ENCODE measurements around the gene CPLANE1. TPM values are rescaled to one million over a fixed set of nuclear protein-coding genes. Genes with fewer than 3 reads are reported as not detected.

The CPLANE1 gene
- total RNA-seq, 1 experiment from 2014 or later = 3.5 TPM

GRCh38 chr5:37248421-37248969 lies 681 bp downstream of the CPLANE1 start:
- no peak for ATAC-seq
- intact Hi-C loops (cut with micrococcal nuclease) = no loop called here

More at GRCh38 chr5:37248421-37248969, 681 bp downstream of the CPLANE1 start:
- no peaks in the 10 kb centered on the region for H3K79me2 ChIP-seq (ENCODE audit: insufficient read depth, low read length)
- no peaks in the 10 kb centered on the region for H3K27me3 ChIP-seq (ENCODE audit: insufficient read depth, low read length)
- CTCF ChIA-PET = no interaction called here
- peak overlapping the region; percentile 73 to 76 for H3K4me3 ChIP-seq (replicated peaks in 1 of 2; ENCODE audit: low read depth in 1 of 2, low read length in 2 of 2)
- H3K4me1 ChIP-seq (ENCODE audit: control insufficient read depth in 1 of 2, insufficient read depth in 2 of 2, low read length in 2 of 2) = peaks cover 4 to 13% of the 10 kb centered on the region in 2 experiments; a peak in 2 of 4 replicates
- POLR2A ChIA-PET = interaction anchor here (1.2 kb wide), 1 partner anchor 177 kb away, joined by 3 read pairs; no protein-coding TSS in a partner anchor
- H3K9me3 ChIP-seq (ENCODE audit: control insufficient read depth in 1 of 2, insufficient read depth in 1 of 2, low read depth in 1 of 2, low read length in 2 of 2) = no peaks in the 10 kb centered on the region
- H3K27ac ChIP-seq (ENCODE audit: low read depth, low read length) = peak overlapping the region; percentile 86
- peak overlapping the region; percentile 76 for H3K4me2 ChIP-seq (ENCODE audit: low read length)
- no peaks in the 10 kb centered on the region for H3K36me3 ChIP-seq (ENCODE audit: control insufficient read depth in 1 of 2, insufficient read depth in 2 of 2, low read length in 2 of 2)
- no peak overlapping the region for H2AFZ ChIP-seq (ENCODE audit: low read depth, low read length, poor library complexity, severe bottlenecking)
- H4K20me1 ChIP-seq (ENCODE audit: insufficient read depth) = no peaks in the 10 kb centered on the region
- RAD21 ChIA-PET (ENCODE audit: low non-redundant PET in 1 of 2, low total read pairs in 2 of 2, uncharacterized antibody in 2 of 2, unreplicated experiment in 2 of 2) = no interaction called here
- H3K9ac ChIP-seq (ENCODE audit: low read length) = peak overlapping the region; percentile 78
- no peaks in the 10 kb centered on the region for H3K9me2 ChIP-seq (ENCODE audit: insufficient read depth)
- DNase-seq (ENCODE audit: low read depth, low spot score) = no peak
- TSS peak; percentile 51 for BruUV-seq (replicated peaks)
- TF ChIP-seq JUND (IDR thresholded peaks at IDR 0.05) (no peak), RAD21 (IDR thresholded peaks at IDR 0.05; ENCODE audit: low read depth) (no peak), SRF (IDR thresholded peaks at IDR 0.05; ENCODE audit: low read depth) (no peak), TCF7L2 (IDR thresholded peaks at IDR 0.05; ENCODE audit: borderline replicate concordance, extremely low read depth, insufficient read depth, insufficient read length) (no peak), SP1 (IDR thresholded peaks at IDR 0.05; ENCODE audit: low read depth) (no peak), POLR2AphosphoS5 (IDR thresholded peaks at IDR 0.05; ENCODE audit: low read depth, low read length) (no peak), CBX3 (IDR thresholded peaks at IDR 0.05; ENCODE audit: low read depth) (no peak), EZH2 (IDR thresholded peaks at IDR 0.05) (no peak), CTCF (IDR thresholded peaks at IDR 0.05 in 2 of 3, conservative IDR thresholded peaks at IDR 0.05 in 1 of 3; ENCODE audit: borderline replicate concordance in 1 of 3, insufficient read depth in 1 of 3, low read depth in 2 of 3, low read length in 2 of 3) (no peak), CEBPB (IDR thresholded peaks at IDR 0.05; ENCODE audit: low read depth) (no peak), ELF1 (IDR thresholded peaks at IDR 0.05; ENCODE audit: borderline replicate concordance, low read depth) (no peak), EZH2phosphoT487 (IDR thresholded peaks at IDR 0.05; ENCODE audit: borderline replicate concordance) (no peak), REST (IDR thresholded peaks at IDR 0.05; ENCODE audit: low read depth) (no peak), YY1 (IDR thresholded peaks at IDR 0.05; ENCODE audit: extremely low read depth, insufficient replicate concordance, low read depth, low read length) (no peak)
- TF ChIP-seq, protein P1, sequence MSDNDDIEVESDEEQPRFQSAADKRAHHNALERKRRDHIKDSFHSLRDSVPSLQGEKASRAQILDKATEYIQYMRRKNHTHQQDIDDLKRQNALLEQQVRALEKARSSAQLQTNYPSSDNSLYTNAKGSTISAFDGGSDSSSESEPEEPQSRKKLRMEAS (IDR thresholded peaks at IDR 0.05) = no peak
- TF ChIP-seq, protein P2, sequence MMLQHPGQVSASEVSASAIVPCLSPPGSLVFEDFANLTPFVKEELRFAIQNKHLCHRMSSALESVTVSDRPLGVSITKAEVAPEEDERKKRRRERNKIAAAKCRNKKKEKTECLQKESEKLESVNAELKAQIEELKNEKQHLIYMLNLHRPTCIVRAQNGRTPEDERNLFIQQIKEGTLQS (IDR thresholded peaks at IDR 0.05) = no peak

All from HCT116 (cell line).